ENCODE measurements around the gene DDX59.

DNA sequence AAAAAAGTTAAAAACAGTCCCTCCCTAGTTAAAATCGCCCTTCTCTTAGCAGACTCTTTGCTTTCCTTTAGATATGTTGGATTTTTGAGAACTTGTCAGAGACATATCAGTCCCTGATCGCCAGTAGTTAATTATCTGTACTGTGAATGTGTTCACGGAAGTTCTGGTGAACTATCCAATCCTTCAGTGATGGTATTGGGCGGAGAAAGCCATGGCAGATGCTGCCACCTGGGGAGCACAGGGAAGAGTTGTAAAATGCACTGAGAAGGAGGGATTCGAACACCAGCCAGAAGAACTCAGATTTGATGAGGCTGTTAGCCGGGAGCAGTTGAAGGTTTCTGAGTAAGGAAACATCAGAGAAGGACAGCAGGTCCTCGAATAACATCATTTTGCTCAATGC lies 31.6 kb downstream of the DDX59 start:
- TF ChIP-seq EZH2 (IDR thresholded peaks at IDR 0.05; ENCODE audit: low read length): no peak
- TF ChIP-seq CTCF (optimal IDR thresholded peaks at IDR 0.05 in 1 of 3, IDR thresholded peaks at IDR 0.05 in 1 of 3, conservative IDR thresholded peaks at IDR 0.05 in 1 of 3; ENCODE audit: extremely low read depth in 1 of 3, insufficient read depth in 2 of 3, low read length in 3 of 3): peak in 1 of 3 experiments; percentile 7

Data from keratinocyte (primary cell).